ENCODE results near the gene SDC1. TPM values are rescaled to one million over a fixed set of nuclear protein-coding genes. Genes with fewer than 3 reads are reported as not detected.
A peak's percentile ranks its signal among the peaks of the same experiment; 100 is the strongest.

SDC1 gene
- polyA plus RNA-seq, 1 donor, result 49.7 TPM

DNA sequence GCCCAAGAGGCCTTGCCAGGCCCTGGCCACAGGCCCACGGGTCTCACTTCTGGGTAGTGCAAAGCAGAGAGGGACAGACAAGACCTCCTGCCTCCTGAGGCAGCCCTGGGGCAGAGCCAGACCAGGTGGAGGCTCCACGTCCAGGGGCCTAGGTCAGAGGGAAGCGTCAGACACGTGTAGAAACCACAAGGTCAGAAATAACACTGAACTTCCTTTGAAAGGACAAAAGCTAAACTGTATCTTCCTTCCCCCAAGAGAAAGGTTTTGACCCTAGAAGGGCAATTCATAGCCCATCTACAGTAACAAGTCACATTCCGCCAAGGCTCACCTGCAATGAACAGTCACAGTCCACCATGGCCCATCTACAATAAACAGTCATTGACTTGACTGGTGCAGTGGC lies 17.9 kb downstream of the SDC1 start:
- Histone ChIP-seq H3K27ac (ENCODE audit: low read length) (peak overlapping the region; percentile 90), H3K4me1 (ENCODE audit: control insufficient read depth, insufficient read depth, low read length) (peaks cover 48% of the 10 kb centered on the region), H3K9me3 (ENCODE audit: control insufficient read depth, low read depth, low read length) (peaks cover 3% of the 10 kb centered on the region), H3K36me3 (ENCODE audit: control insufficient read depth, insufficient read depth, low read length) (peaks cover 31% of the 10 kb centered on the region), H3K4me3 (ENCODE audit: low read length) (no peak overlapping the region), H3K27me3 (ENCODE audit: control insufficient read depth, insufficient read depth, low read length) (no peaks in the 10 kb centered on the region)
- no CpG with 5 or more reads among the region's 5 CpGs for WGBS (ENCODE audit: insufficient coverage, low lambda C conversion rate)
- DNase-seq, result no peak

DNA sequence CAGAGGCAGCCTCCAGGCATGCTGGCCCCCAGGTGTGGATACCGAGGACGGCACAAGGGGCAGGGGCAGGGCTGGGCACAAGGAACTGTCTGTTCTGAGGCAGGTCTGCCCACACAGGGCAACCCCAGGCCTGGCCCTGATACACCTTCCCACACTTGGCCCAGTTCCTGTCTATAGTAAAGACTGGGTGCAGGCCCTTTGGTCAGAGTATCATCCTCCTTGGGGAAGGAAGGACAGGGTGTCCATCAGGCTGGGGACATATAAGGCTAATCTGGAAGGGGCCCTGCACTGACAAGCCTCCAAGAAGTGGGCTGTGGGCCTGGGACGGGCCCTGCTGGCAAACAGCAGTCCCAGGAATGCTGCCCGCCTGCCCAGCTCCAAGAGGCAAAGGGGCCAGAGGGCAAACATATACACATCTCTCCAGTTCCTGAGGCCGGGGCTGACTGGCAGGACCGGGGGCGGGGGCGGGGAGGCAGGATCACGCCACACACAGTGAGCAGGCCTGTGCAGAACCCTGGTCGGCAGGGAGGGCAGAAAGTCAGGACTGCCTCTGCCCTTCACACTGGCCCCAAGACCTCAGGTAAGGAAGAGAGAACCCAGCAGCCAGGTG lies 18.9 kb downstream of the SDC1 start:
- H3K27me3 ChIP-seq (ENCODE audit: control insufficient read depth, insufficient read depth, low read length), result no peaks in the 10 kb centered on the region
- no peak overlapping the region for H3K4me3 ChIP-seq (ENCODE audit: low read length)
- no peak for DNase-seq
- H3K27ac ChIP-seq (ENCODE audit: low read length), result peak overlapping the region; percentile 90
- peaks cover 48% of the 10 kb centered on the region for H3K4me1 ChIP-seq (ENCODE audit: control insufficient read depth, insufficient read depth, low read length)
- peaks cover 41% of the 10 kb centered on the region for H3K36me3 ChIP-seq (ENCODE audit: control insufficient read depth, insufficient read depth, low read length)
- WGBS (ENCODE audit: insufficient coverage, low lambda C conversion rate), result no CpG with 5 or more reads among the region's 10 CpGs
- H3K9me3 ChIP-seq (ENCODE audit: control insufficient read depth, low read depth, low read length), result peaks cover 7% of the 10 kb centered on the region

DNA sequence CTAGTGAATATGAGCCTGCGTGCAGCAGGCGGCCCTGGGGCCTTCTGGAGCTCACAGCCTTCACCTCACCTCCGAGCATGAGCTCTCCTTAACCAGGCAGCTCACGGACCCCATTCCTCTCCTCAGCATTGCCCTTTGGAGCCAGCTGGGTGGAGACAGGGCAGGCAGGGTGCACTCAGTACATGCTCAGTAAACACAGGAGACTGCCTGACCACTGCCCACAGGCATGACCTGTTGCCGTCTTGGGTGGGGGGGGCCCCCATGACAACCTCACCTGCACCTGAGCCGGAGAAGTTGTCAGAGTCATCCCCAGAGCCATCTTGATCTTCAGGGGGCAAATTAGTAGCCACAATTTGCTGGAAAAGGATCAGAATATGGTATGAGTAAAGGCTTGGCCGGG lies 19.9 kb downstream of the SDC1 start:
- Histone ChIP-seq H3K4me3 (ENCODE audit: low read length) (no peak overlapping the region), H3K27ac (ENCODE audit: low read length) (no peak overlapping the region), H3K36me3 (ENCODE audit: control insufficient read depth, insufficient read depth, low read length) (peaks cover 47% of the 10 kb centered on the region), H3K9me3 (ENCODE audit: control insufficient read depth, low read depth, low read length) (peaks cover 7% of the 10 kb centered on the region), H3K4me1 (ENCODE audit: control insufficient read depth, insufficient read depth, low read length) (peaks cover 48% of the 10 kb centered on the region), H3K27me3 (ENCODE audit: control insufficient read depth, insufficient read depth, low read length) (no peaks in the 10 kb centered on the region)
- DNase-seq, result no peak
- WGBS (ENCODE audit: insufficient coverage, low lambda C conversion rate), result no CpG with 5 or more reads among the region's 7 CpGs

DNA sequence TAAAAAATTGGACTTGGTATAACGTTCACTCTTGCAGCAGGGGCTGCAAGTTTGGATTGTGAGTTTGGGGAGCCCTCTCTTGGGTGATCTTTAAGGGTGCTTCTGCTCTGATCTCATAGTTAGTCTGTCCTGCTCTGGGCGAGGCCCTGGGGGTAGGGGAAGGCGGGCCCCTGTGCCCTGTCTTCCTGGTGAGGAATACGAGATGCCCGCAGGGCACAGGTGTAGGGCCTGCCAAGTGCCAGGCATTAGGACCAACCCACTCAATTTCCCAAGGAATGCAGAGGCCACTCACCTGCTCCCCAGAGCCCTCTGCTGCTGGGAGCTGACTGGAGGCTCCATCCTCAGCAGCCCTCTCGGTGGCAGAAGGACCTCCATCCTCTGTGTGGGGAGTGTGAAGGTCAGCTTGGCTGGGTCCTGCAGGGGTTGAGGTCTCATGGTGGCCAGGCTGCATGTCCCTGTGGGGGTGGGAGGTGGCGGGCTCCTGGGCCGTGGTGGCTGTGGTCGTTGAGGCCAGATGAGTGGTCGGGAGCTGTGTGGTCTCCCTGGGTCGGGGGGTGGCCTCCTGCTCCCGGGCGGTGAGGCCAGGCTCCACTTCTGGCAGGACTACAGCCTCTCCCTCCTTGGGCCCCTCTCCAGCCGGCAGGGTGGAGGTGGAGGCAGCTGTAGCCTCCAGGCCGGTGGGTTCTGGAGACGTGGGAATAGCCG lies 21.3 kb downstream of the SDC1 start:
- H3K27me3 ChIP-seq (ENCODE audit: control insufficient read depth, insufficient read depth, low read length), result no peaks in the 10 kb centered on the region
- H3K36me3 ChIP-seq (ENCODE audit: control insufficient read depth, insufficient read depth, low read length), result peaks cover 47% of the 10 kb centered on the region
- no peak for DNase-seq
- H3K9me3 ChIP-seq (ENCODE audit: control insufficient read depth, low read depth, low read length), result peaks cover 7% of the 10 kb centered on the region
- H3K4me1 ChIP-seq (ENCODE audit: control insufficient read depth, insufficient read depth, low read length), result peaks cover 42% of the 10 kb centered on the region
- no peak overlapping the region for H3K27ac ChIP-seq (ENCODE audit: low read length)
- WGBS (ENCODE audit: insufficient coverage, low lambda C conversion rate), result no CpG with 5 or more reads among the region's 17 CpGs
- H3K4me3 ChIP-seq (ENCODE audit: low read length), result no peak overlapping the region

DNA sequence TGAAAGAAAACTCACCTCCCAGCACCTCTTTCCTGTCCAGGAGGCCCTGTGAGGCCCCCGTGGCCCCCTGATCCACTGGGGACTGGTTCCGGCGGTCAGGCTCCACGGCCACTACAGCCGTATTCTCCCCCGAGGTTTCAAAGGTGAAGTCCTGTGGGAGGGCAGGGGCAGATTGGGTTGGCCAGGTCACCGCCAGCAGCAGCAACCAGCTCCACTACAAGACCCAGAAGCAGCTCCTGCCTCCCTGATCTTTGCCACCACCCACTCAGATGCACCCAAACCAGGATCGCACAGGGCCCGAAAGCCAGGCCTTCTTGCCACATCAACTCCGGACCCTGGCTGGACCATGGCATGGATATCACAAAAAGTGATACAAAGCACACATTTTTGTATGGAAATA lies 21.9 kb downstream of the SDC1 start:
- no peak for DNase-seq
- no CpG with 5 or more reads among the region's 10 CpGs for WGBS (ENCODE audit: insufficient coverage, low lambda C conversion rate)
- H3K9me3 ChIP-seq (ENCODE audit: control insufficient read depth, low read depth, low read length), result peaks cover 7% of the 10 kb centered on the region
- H3K27me3 ChIP-seq (ENCODE audit: control insufficient read depth, insufficient read depth, low read length), result no peaks in the 10 kb centered on the region
- peaks cover 47% of the 10 kb centered on the region for H3K36me3 ChIP-seq (ENCODE audit: control insufficient read depth, insufficient read depth, low read length)
- H3K4me1 ChIP-seq (ENCODE audit: control insufficient read depth, insufficient read depth, low read length), result peaks cover 42% of the 10 kb centered on the region
- H3K27ac ChIP-seq (ENCODE audit: low read length), result no peak overlapping the region
- H3K4me3 ChIP-seq (ENCODE audit: low read length), result no peak overlapping the region

DNA sequence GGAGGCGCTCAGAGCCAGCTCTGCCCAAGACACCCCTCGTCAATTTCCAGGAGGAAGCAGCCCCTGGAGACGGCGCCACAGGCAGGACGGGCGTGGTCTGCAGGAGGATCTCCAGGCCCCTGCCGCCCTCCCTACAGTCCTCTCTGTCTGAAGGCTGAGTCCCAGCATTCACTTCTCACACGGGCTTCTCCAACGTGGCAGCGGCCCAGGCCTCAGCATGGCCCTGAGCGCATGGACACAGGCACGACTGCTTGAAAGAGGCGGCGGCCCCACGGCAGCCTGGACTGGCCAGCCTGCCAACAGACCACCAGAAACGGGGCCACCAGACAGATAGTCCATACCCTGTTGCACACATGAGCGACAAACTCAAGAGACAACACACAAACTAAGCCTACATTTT lies 23.3 kb downstream of the SDC1 start:
- WGBS (ENCODE audit: insufficient coverage, low lambda C conversion rate), result no CpG with 5 or more reads among the region's 17 CpGs
- H3K36me3 ChIP-seq (ENCODE audit: control insufficient read depth, insufficient read depth, low read length), result peaks cover 47% of the 10 kb centered on the region
- peaks cover 35% of the 10 kb centered on the region for H3K4me1 ChIP-seq (ENCODE audit: control insufficient read depth, insufficient read depth, low read length)
- H3K9me3 ChIP-seq (ENCODE audit: control insufficient read depth, low read depth, low read length), result peaks cover 8% of the 10 kb centered on the region
- no peak overlapping the region for H3K4me3 ChIP-seq (ENCODE audit: low read length)
- no peaks in the 10 kb centered on the region for H3K27me3 ChIP-seq (ENCODE audit: control insufficient read depth, insufficient read depth, low read length)
- DNase-seq, result no peak
- H3K27ac ChIP-seq (ENCODE audit: low read length), result no peak overlapping the region

DNA sequence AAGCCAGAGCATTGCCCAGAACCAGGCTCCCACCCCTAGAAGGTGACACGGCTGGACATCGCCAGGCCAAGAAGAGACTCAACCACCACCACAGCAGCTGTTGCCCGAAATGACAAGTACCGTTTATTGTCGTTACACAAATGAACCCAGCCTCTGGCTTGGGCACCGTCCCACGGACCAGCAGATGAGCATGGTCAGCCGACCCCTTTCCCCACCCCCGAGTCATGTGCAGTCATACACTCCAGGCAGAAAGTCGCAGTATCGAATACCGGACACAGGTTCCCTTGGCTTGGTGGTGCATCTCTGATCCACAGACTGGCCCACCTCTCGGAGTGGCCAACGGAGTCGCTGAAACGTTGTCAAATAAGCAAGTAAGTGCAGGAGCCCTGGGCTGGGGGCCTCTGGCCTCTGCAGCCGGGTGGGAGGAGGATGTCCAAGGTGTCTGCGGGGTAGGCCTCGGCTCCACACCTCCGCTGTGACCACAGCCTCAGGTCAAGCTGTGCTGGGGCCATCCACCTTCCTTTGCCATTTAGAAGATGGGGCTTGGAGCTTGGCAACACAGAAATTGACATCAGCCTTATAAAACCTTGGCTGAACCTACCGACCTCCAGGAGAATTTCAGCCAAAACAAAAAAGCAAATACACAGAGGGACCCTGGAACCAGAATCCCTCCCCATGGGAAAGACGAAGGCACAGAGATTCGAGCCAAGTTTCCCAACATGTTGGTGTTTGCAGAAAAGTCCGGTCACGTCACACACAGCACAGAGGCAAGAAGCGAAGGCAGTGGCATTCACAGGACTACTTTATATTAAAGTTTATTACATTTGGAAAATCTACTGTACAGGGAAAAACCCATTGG lies 24.0 kb downstream of the SDC1 start:
- peaks cover 34% of the 10 kb centered on the region for H3K4me1 ChIP-seq (ENCODE audit: control insufficient read depth, insufficient read depth, low read length)
- peaks cover 14% of the 10 kb centered on the region for H3K9me3 ChIP-seq (ENCODE audit: control insufficient read depth, low read depth, low read length)
- H3K4me3 ChIP-seq (ENCODE audit: low read length), result no peak overlapping the region
- H3K36me3 ChIP-seq (ENCODE audit: control insufficient read depth, insufficient read depth, low read length), result peaks cover 47% of the 10 kb centered on the region
- DNase-seq, result no peak
- H3K27me3 ChIP-seq (ENCODE audit: control insufficient read depth, insufficient read depth, low read length), result no peaks in the 10 kb centered on the region
- H3K27ac ChIP-seq (ENCODE audit: low read length), result no peak overlapping the region
- WGBS (ENCODE audit: insufficient coverage, low lambda C conversion rate), result 100% methylated on average over 1 of the region's 26 CpGs

DNA sequence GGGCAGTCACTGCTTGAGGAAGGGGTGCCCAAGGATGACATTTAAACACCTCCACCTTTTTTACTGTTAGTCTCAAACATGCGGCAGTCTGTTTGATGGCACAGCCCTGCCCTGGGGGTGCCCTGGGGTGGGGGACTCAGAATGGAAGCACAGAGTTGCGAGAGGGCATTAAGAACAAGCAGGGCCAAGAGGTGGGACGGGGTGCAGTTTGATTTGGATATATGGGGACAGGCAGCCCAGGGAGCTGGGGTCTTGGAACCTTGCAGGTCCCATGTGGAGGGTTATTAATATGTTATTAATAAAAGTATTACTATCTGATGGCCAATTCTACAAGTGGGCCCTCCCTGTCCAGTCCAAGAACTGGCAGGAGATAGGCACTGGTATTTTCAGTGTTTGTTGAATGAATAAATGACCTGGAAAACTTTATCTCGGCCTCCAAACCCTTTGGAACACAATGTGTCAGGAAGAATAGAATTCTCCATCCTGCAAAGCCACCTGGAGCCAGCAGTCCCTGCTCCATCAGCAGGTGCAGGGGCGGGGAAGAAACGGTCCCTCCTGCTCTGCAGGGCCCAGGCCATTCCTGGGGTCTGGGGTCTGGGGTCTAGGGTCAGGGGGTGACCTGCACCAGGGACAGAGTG lies 25.2 kb downstream of the SDC1 start:
- Histone ChIP-seq H3K27ac (ENCODE audit: low read length) (no peak overlapping the region), H3K36me3 (ENCODE audit: control insufficient read depth, insufficient read depth, low read length) (peaks cover 40% of the 10 kb centered on the region), H3K4me1 (ENCODE audit: control insufficient read depth, insufficient read depth, low read length) (peaks cover 33% of the 10 kb centered on the region), H3K27me3 (ENCODE audit: control insufficient read depth, insufficient read depth, low read length) (no peaks in the 10 kb centered on the region), H3K4me3 (ENCODE audit: low read length) (no peak overlapping the region), H3K9me3 (ENCODE audit: control insufficient read depth, low read depth, low read length) (peaks cover 14% of the 10 kb centered on the region)
- DNase-seq, result no peak
- no CpG with 5 or more reads among the region's 6 CpGs for WGBS (ENCODE audit: insufficient coverage, low lambda C conversion rate)

DNA sequence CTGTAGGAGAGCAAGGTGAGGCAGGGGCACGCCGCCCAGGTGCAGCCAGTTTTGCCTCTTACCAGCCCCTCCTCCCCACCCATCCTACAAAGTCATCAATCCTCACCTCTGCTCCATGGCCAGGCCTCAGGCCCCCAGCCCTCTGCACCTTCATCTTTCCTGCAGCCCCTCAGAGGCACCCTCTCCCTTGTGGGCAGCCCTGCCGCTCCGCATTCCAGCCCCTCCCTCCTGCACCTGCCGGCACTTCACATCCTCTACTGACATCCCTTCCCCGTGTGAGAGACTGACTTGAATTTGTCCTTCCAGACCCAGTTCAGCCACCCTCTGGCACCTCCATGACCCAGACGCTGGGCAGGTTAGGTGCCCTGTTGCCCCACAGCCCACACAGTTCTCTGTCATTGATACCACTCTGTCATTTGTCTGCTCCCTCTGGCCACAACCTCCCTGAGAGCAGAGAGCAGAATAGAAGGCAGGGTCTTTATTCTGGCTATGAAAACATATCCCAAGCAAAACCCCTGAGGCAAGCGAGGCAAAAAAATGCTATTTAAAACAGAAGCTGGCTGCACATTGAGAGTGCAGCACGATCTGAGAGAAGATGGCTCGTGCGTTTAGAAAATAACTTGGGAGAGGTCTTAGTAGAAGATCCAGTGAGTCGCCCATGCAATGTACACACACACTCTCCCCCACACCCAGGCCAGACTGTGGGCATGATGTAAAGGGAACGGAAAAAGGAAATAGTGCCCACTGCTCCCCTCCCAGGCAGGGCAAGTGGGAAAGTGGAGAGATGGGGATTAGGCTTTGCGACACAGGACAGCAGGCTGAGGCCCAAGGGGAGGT lies 25.9 kb downstream of the SDC1 start:
- H3K27me3 ChIP-seq (ENCODE audit: control insufficient read depth, insufficient read depth, low read length), result no peaks in the 10 kb centered on the region
- 100% methylated on average over 1 of the region's 14 CpGs for WGBS (ENCODE audit: insufficient coverage, low lambda C conversion rate)
- H3K27ac ChIP-seq (ENCODE audit: low read length), result no peak overlapping the region
- no peak for DNase-seq
- no peak overlapping the region for H3K4me3 ChIP-seq (ENCODE audit: low read length)
- peaks cover 33% of the 10 kb centered on the region for H3K4me1 ChIP-seq (ENCODE audit: control insufficient read depth, insufficient read depth, low read length)
- peaks cover 35% of the 10 kb centered on the region for H3K36me3 ChIP-seq (ENCODE audit: control insufficient read depth, insufficient read depth, low read length)
- H3K9me3 ChIP-seq (ENCODE audit: control insufficient read depth, low read depth, low read length), result peaks cover 14% of the 10 kb centered on the region
